Trophoblast cell (in vitro differentiated cells and primary cell): ENCODE measurements around the gene GABRR2.

Experiments
- DNase-seq, 2 donors: peaks; one replicate each; pipeline ENCODE4 v3.0.0-alpha.2; 2016
- H2AFZ ChIP-seq: 2 replicates; pipeline ENCODE4 v1.6.1; 2013; ENCODE audit warnings: low read length, moderate library complexity, mild to moderate bottlenecking; ENCODE audit not compliant: insufficient read depth, poor library complexity
- H2AK5ac ChIP-seq: 2 replicates; pipeline ENCODE4 v1.6.1; 2013; ENCODE audit warnings: mild to moderate bottlenecking, low read length
- H2BK120ac ChIP-seq: 2 replicates; pipeline ENCODE4 v1.6.1; 2013; ENCODE audit warnings: low read length, mild to moderate bottlenecking, moderate library complexity; ENCODE audit not compliant: insufficient read depth, poor library complexity
- H2BK12ac ChIP-seq: 2 replicates; pipeline ENCODE4 v1.6.1; 2013; ENCODE audit warnings: mild to moderate bottlenecking, low read length, moderate library complexity
- H2BK5ac ChIP-seq: 2 replicates; pipeline ENCODE4 v1.6.1; 2013; ENCODE audit warnings: low read length, low read depth, moderate library complexity, mild to moderate bottlenecking; ENCODE audit not compliant: poor library complexity
- H3K14ac ChIP-seq: 2 replicates; pipeline ENCODE4 v1.6.1; 2013; ENCODE audit warnings: mild to moderate bottlenecking, low read length
- H3K18ac ChIP-seq: 2 replicates; pipeline ENCODE4 v1.6.1; 2013; ENCODE audit warnings: mild to moderate bottlenecking, low read length
- H3K23ac ChIP-seq: 2 replicates; pipeline ENCODE4 v1.6.1; 2013; ENCODE audit warnings: low read length
- H3K27ac ChIP-seq: 2 replicates; pipeline ENCODE4 v1.5.1; 2013; ENCODE audit warnings: low read depth, mild to moderate bottlenecking, inconsistent platforms, low read length, moderate library complexity
- H3K27me3 ChIP-seq: 2 replicates; pipeline ENCODE4 v1.6.1; 2013; ENCODE audit warnings: inconsistent platforms, mild to moderate bottlenecking, low read length, moderate library complexity; ENCODE audit not compliant: insufficient read depth
- H3K36me3 ChIP-seq, 2 experiments: 1 replicate in 1 of 2; 2 replicates in 1 of 2; pipeline ENCODE4 v1.6.1; 2013; ENCODE audit warnings: low read length in 2 of 2, mild to moderate bottlenecking in 2 of 2, moderate library complexity in 1 of 2; ENCODE audit not compliant: insufficient read depth in 2 of 2, control insufficient read depth in 1 of 2
- H3K4ac ChIP-seq: 2 replicates; pipeline ENCODE4 v1.6.1; 2013; ENCODE audit warnings: low read depth, mild to moderate bottlenecking, low read length, moderate library complexity
- H3K4me1 ChIP-seq, 2 experiments: 1 replicate in 1 of 2; 2 replicates in 1 of 2; pipeline ENCODE4 v1.6.1; 2013; ENCODE audit warnings: low read length in 2 of 2, mild to moderate bottlenecking in 2 of 2, moderate library complexity in 1 of 2; ENCODE audit not compliant: insufficient read depth in 2 of 2, control insufficient read depth in 1 of 2
- H3K4me2 ChIP-seq: 2 replicates; pipeline ENCODE4 v1.6.1; 2013; ENCODE audit warnings: inconsistent platforms, mild to moderate bottlenecking, low read length, moderate library complexity
- H3K4me3 ChIP-seq: 2 replicates; pipeline ENCODE4 v1.5.1; 2013; ENCODE audit warnings: mild to moderate bottlenecking, low read depth, low read length, inconsistent platforms
- H3K79me1 ChIP-seq: one replicate; pipeline ENCODE4 v1.6.1; 2013; ENCODE audit warnings: low read length
- H3K79me2 ChIP-seq: 2 replicates; pipeline ENCODE4 v1.6.1; 2013; ENCODE audit warnings: low read length, mild to moderate bottlenecking; ENCODE audit not compliant: control insufficient read depth, insufficient read depth, poor library complexity
- H3K9ac ChIP-seq: 2 replicates; pipeline ENCODE4 v1.6.1; 2013; ENCODE audit warnings: mild to moderate bottlenecking, low read length
- H3K9me3 ChIP-seq: 2 replicates; pipeline ENCODE4 v1.6.1; 2013; ENCODE audit warnings: low read depth, mild to moderate bottlenecking, control low read depth, inconsistent platforms, low read length; ENCODE audit not compliant: insufficient read depth
- H4K12ac ChIP-seq: 2 replicates; pipeline ENCODE4 v1.6.1; 2013; ENCODE audit warnings: low read depth, mild to moderate bottlenecking, low read length, moderate library complexity
- H4K8ac ChIP-seq: 2 replicates; pipeline ENCODE4 v1.6.1; 2013; ENCODE audit warnings: low read depth, mild to moderate bottlenecking, low read length, moderate library complexity
- H4K91ac ChIP-seq: one replicate; pipeline ENCODE4 v1.6.1; 2013; ENCODE audit warnings: low read depth, mild to moderate bottlenecking, low read length, moderate library complexity
- WGBS: extraction: QIAGEN DNeasy Blood & Tissue Kit; methylation state at CpG from one replicate; pipeline ENCODE4 v1.1.7; 2013; ENCODE audit warnings: missing lambda C conversion rate; ENCODE audit not compliant: insufficient read length, insufficient coverage; ENCODE audit errors: extremely low coverage; 5-methylcytosine and 5-hydroxymethylcytosine counted together

The GABRR2 gene

GRCh38 chr6:89281779-89282246 is 33.3 kb downstream of the GABRR2 start:
- Histone ChIP-seq H3K4me2 (no peak overlapping the region), H3K79me2 (no peaks in the 10 kb centered on the region), H3K4me1 (no peaks in the 10 kb centered on the region), H3K4ac (no peak overlapping the region), H2AK5ac (no peak overlapping the region), H3K9ac (no peak overlapping the region), H3K36me3 (no peaks in the 10 kb centered on the region), H3K4me3 (no peak overlapping the region), H3K27me3 (no peaks in the 10 kb centered on the region), H2AFZ (no peak overlapping the region), H3K18ac (no peak overlapping the region), H3K27ac (no peak overlapping the region), H2BK120ac (no peak overlapping the region), H3K79me1 (no peaks in the 10 kb centered on the region), H4K91ac (no peak overlapping the region), H3K9me3 (peaks cover 1% of the 10 kb centered on the region), H4K12ac (no peak overlapping the region), H3K23ac (no peak overlapping the region), H2BK12ac (no peak overlapping the region), H4K8ac (no peak overlapping the region), H3K14ac (no peak overlapping the region), H2BK5ac (no peak overlapping the region)
- no CpG with 5 or more reads among the region's 10 CpGs for WGBS
- peak; percentile 23 to 48 for DNase-seq

GRCh38 chr6:89278956-89279355 is 36.1 kb downstream of the GABRR2 start:
- no peaks in the 10 kb centered on the region for H3K36me3 ChIP-seq
- no CpG with 5 or more reads among the region's 9 CpGs for WGBS
- H3K4me2 ChIP-seq, result no peak overlapping the region
- H3K9ac ChIP-seq, result no peak overlapping the region
- H2BK120ac ChIP-seq, result no peak overlapping the region
- DNase-seq, result no peak
- H3K79me2 ChIP-seq, result no peaks in the 10 kb centered on the region
- no peak overlapping the region for H4K12ac ChIP-seq
- H3K9me3 ChIP-seq, result peaks cover 1% of the 10 kb centered on the region
- H4K8ac ChIP-seq, result no peak overlapping the region
- H3K27ac ChIP-seq, result no peak overlapping the region
- no peak overlapping the region for H2AFZ ChIP-seq
- no peak overlapping the region for H2BK5ac ChIP-seq
- no peak overlapping the region for H3K4me3 ChIP-seq
- H3K4ac ChIP-seq, result no peak overlapping the region
- no peaks in the 10 kb centered on the region for H3K79me1 ChIP-seq
- H3K18ac ChIP-seq, result no peak overlapping the region
- no peak overlapping the region for H4K91ac ChIP-seq
- no peak overlapping the region for H2BK12ac ChIP-seq
- no peak overlapping the region for H3K14ac ChIP-seq
- no peak overlapping the region for H3K23ac ChIP-seq
- no peak overlapping the region for H2AK5ac ChIP-seq
- H3K4me1 ChIP-seq, result no peaks in the 10 kb centered on the region
- no peaks in the 10 kb centered on the region for H3K27me3 ChIP-seq

- no peak overlapping the region for H3K14ac ChIP-seq
- H3K36me3 ChIP-seq, result no peaks in the 10 kb centered on the region
- no peak overlapping the region for H2BK12ac ChIP-seq
- H4K91ac ChIP-seq, result no peak overlapping the region
- no peak overlapping the region for H3K27ac ChIP-seq
- no peak overlapping the region for H2BK5ac ChIP-seq
- no peak overlapping the region for H3K4me2 ChIP-seq
- H3K23ac ChIP-seq, result no peak overlapping the region
- no peak overlapping the region for H3K9ac ChIP-seq
- no peak for DNase-seq
- H3K4me1 ChIP-seq, result no peaks in the 10 kb centered on the region
- H3K18ac ChIP-seq, result no peak overlapping the region
- H4K12ac ChIP-seq, result no peak overlapping the region
- no peaks in the 10 kb centered on the region for H3K27me3 ChIP-seq
- H2AK5ac ChIP-seq, result no peak overlapping the region
- no peak overlapping the region for H4K8ac ChIP-seq
- no peak overlapping the region for H2AFZ ChIP-seq
- H3K4me3 ChIP-seq, result no peak overlapping the region
- WGBS, result no CpG with 5 or more reads among the region's 4 CpGs
- no peaks in the 10 kb centered on the region for H3K79me1 ChIP-seq
- no peaks in the 10 kb centered on the region for H3K9me3 ChIP-seq
- H3K79me2 ChIP-seq, result no peaks in the 10 kb centered on the region
- H2BK120ac ChIP-seq, result no peak overlapping the region
- H3K4ac ChIP-seq, result no peak overlapping the region
These were observed 39.2 kb downstream of the GABRR2 start for GRCh38 chr6:89275900-89276299.

- Histone ChIP-seq H3K36me3 (no peaks in the 10 kb centered on the region), H3K79me1 (no peaks in the 10 kb centered on the region), H3K9me3 (no peaks in the 10 kb centered on the region), H2BK5ac (no peak overlapping the region), H2BK12ac (no peak overlapping the region), H3K4ac (no peak overlapping the region), H3K27ac (no peak overlapping the region), H3K4me1 (no peaks in the 10 kb centered on the region), H3K4me2 (no peak overlapping the region), H4K8ac (no peak overlapping the region), H4K91ac (no peak overlapping the region), H3K23ac (no peak overlapping the region), H3K4me3 (no peak overlapping the region), H3K9ac (no peak overlapping the region), H3K27me3 (no peaks in the 10 kb centered on the region), H4K12ac (no peak overlapping the region), H3K14ac (no peak overlapping the region), H2AK5ac (no peak overlapping the region), H2BK120ac (no peak overlapping the region), H2AFZ (no peak overlapping the region), H3K18ac (no peak overlapping the region), H3K79me2 (no peaks in the 10 kb centered on the region)
- no CpG with 5 or more reads among the region's 3 CpGs for WGBS
- no peak for DNase-seq
These were observed 41.3 kb downstream of the GABRR2 start for GRCh38 chr6:89273816-89274215.
